ENCODE measurements around the gene PSMD9.

The PSMD9 gene

DNA sequence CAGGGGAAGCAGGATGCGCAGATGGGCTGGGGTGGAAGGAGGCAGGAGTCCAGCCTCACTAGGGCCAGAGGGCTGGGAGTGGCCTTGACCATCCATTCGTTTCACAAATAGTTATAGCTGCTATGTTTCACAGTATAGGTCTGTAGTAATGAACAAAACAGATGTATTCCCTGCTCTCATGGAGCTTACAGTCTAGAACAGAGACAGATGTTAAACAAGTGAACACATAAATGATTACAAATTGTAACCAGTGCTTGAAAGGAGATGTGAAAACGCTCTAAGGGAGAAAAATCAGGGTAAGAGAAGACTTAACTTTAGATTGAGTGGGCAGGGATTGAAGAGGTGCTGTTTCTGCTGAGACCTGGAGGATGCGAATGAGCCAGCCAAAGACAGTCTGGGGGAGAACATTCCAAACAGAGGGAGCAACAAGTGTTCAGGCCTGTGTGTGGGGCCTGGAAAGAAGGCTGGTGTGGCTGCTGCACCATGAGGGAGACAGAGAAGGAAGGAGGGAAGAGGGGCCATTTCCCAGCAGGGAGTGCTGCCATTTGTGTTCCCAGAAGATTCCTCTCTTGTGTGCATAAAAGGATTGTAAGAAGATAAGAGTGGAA, 44.4 kb downstream of the PSMD9 start:
- TF ChIP-seq, protein P1, sequence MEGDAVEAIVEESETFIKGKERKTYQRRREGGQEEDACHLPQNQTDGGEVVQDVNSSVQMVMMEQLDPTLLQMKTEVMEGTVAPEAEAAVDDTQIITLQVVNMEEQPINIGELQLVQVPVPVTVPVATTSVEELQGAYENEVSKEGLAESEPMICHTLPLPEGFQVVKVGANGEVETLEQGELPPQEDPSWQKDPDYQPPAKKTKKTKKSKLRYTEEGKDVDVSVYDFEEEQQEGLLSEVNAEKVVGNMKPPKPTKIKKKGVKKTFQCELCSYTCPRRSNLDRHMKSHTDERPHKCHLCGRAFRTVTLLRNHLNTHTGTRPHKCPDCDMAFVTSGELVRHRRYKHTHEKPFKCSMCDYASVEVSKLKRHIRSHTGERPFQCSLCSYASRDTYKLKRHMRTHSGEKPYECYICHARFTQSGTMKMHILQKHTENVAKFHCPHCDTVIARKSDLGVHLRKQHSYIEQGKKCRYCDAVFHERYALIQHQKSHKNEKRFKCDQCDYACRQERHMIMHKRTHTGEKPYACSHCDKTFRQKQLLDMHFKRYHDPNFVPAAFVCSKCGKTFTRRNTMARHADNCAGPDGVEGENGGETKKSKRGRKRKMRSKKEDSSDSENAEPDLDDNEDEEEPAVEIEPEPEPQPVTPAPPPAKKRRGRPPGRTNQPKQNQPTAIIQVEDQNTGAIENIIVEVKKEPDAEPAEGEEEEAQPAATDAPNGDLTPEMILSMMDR (IDR thresholded peaks at IDR 0.05; ENCODE audit: extremely low read depth, missing control alignments): no peak
- DNase-seq (ENCODE audit: low spot score): no peak

DNA sequence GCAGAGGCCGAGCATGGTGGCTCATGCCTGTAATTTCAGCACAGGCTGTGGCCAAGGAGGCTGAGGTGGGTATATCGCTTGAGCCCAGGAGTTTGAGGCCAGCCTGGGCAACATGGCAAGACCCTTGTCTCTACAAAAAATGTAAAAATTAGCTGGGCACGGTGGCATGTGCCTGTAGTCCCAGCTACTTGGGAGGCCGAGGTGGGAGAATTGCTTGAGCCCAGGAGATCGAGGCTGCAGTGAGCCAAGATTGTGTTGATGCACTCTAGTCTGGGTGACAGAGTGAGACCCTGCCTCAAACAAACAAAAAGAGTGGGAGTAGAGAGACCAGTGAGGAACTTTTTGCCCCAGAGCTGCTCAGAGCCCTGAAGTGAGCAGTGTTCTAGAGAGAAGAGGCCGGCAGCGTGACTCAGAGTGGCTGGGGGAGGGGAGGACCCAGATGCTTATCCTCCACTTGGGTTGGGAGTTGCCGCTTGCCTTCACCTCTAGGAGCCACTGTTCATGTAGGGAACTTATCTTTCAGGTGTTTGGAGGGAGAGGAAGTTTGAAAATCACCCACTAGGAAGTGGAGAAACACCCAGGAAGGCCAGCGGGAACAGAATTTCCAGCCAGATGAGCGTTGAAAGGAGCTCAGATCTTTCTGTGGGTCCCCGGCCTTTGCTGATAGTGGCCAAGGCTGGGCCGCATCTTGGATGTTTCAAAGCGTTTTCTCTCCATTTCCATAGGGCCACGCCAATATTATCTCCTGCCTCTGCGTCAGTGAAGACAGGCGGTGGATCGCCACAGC, 45.1 kb downstream of the PSMD9 start:
- DNase-seq (ENCODE audit: low spot score): no peak
- TF ChIP-seq, protein P1 (IDR thresholded peaks at IDR 0.05; ENCODE audit: extremely low read depth, missing control alignments): no peak

DNA sequence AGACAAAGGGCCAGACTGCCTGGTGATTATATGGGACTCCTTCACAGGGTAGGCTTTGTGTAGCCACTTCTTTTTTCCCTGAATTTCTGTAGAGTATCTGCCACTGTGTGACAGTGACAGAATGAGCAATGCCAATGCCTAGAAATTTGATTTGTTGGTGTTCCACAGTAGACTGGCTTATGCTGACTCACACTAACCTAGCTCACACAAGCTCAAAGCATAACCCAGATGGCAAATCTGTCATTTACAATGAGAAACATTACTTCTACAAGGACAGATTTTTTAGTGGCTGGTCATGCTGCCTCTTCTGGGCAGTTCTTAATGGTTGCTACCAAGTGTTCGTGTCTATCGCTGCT, 45.7 kb downstream of the PSMD9 start:
- DNase-seq (ENCODE audit: low spot score): no peak
- TF ChIP-seq, protein P1 (IDR thresholded peaks at IDR 0.05; ENCODE audit: extremely low read depth, missing control alignments): no peak

DNA sequence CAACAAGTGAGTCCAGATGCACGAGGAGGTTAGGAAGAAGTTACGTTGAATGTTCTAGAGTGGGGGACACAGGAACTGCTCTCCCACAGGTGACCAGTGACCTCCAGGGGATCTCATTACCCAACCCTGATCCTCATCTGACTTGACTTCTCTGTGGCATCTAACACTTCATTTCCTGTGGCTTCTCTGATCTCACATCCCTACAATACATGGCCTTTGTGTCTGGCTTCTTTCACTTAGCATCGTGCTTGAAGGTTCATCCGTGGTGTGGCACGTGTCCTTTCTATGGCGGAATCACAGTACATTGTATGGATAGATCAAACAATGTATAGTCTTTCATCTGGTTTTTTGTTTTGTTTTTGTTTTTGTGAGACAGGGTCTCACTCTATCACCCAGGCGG, 49.1 kb downstream of the PSMD9 start:
- DNase-seq (ENCODE audit: low spot score): no peak
- TF ChIP-seq, protein P1 (IDR thresholded peaks at IDR 0.05; ENCODE audit: extremely low read depth, missing control alignments): no peak

DNA sequence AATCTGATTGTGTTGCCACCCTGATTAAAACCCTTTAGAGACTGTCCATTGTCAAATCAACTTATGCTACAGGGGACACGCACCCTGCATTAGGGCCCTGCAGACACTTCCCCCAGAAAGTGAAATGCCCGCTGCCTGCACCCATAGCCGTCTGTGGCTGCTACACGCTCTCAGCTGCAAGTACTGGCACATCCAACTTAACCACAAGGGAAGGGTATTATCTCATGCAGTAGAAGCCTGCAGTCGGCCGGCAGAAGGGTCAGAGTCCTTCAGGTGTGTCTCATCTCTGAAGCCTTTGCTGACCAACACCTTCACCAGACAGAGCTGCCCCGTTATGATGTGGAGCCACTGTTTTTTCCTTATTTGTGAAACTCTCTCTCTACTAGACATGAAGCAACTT, 50.6 kb downstream of the PSMD9 start:
- TF ChIP-seq, protein P1 (IDR thresholded peaks at IDR 0.05; ENCODE audit: extremely low read depth, missing control alignments): no peak
- no peak for DNase-seq (ENCODE audit: low spot score)

DNA sequence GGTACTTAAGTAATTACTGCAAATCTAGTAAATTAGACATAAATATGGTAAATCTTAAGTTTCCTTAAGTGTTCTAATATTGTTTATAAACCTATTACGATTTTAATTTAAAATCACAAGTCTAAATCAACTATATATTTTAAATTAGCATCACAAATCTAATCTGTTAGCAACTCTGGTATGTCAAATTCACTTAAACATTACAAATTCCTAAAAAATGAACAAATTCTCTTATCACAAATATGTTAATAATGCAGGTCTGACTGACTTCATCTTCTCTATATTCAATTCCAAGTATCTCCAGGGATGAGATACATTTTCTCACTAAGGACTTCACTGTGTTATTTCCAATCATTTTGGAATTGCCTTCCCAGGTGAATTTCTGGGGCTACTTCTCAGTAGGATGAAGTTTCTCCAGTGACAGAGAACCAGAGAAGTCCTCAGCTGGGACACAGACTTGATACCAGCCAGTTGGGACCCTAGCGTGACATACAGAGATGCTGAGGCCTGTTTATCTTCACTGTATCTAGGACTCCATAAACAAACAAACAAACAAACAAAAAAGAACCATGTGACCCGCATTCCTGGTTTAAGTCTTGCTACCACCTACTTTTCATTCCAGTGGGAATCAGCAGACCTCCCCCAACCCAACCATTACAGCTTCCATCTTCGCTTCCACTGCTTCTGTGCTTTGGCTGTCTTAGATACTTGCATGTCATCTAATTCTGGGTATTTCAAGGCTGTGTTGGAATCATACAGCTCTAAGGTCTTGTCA, 51.6 kb downstream of the PSMD9 start:
- DNase-seq (ENCODE audit: low spot score): no peak
- TF ChIP-seq, protein P1 (IDR thresholded peaks at IDR 0.05; ENCODE audit: extremely low read depth, missing control alignments): no peak

DNA sequence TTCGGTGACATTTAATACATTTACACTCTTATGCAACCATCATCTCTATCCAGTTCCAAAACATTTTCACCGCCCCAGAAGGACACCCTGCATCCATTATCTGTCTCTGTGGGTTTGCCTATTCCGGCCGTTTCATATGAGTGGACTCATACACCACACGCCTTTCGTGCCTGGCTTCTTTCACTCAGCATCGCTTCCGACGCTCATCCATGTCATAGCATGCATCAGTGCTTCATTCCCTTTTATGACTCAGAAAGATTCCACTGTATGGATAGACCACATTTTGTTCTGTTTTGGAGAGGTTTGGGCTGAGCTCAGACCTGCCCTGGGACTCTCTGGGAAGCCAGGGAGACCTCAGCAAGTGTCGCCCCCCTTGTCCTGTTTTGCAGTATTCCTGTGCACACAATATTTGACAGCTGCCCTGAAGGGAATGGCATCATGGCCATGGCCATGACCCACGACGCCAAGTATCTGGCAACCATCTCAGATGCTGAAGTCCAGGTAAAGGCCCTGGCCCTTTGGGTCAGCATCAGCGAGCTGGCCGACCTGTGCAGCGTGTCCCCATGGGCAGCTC, 53.6 kb downstream of the PSMD9 start:
- TF ChIP-seq, protein P1 (IDR thresholded peaks at IDR 0.05; ENCODE audit: extremely low read depth, missing control alignments): no peak
- no peak for DNase-seq (ENCODE audit: low spot score)
